Pancreas (tissue), 10 donors: ENCODE data around the gene CTNNAL1. TPM values are rescaled to one million over a fixed set of nuclear protein-coding genes. Genes with fewer than 3 reads are reported as not detected.
A peak's percentile ranks its signal among the peaks of the same experiment; 100 is the strongest.

ENCODE experiments used
- ATAC-seq, 4 donors: fragments of 200-7000 bp; cut with Tn5 transposase; one replicate each; pipeline versions ENCODE4 v1.8.0 to v1.9.1; 2020; ENCODE audit warnings: mild to moderate bottlenecking in 4 of 4, moderate library complexity in 4 of 4
- DNase-seq, 6 donors: peaks; one replicate each; pipeline ENCODE4 v3.0.0-alpha.2; 2020
- FAIRE-seq: peaks from 2 replicates; lab custom pipeline; 2012; peaks lifted over from hg19 to GRCh38; lab: Jason Lieb, UNC
- H3K27ac ChIP-seq, 4 donors: fragments of 200-600 bp; sonication (generic); 1 replicate in 3 of 4; 2 replicates in 1 of 4; pipeline versions ENCODE4 v1.5.0 to v1.8.0; 2020
- H3K27me3 ChIP-seq, 4 donors: fragments of 200-600 bp; one replicate each; pipeline ENCODE4 v1.8.0; 2021
- H3K36me3 ChIP-seq, 3 donors: fragments of 200-600 bp; sonication (generic) in 1 of 3; one replicate each; pipeline versions ENCODE4 v1.5.0 to v1.8.0; 2020 to 2021
- H3K4me1 ChIP-seq, 3 donors: fragments of 200-600 bp; one replicate each; pipeline ENCODE4 v1.8.0; 2021
- H3K4me3 ChIP-seq, 4 donors: fragments of 200-600 bp; sonication (generic) in 2 of 4; one replicate each; pipeline versions ENCODE4 v1.5.0 to v1.8.0; 2020 to 2021
- H3K9me3 ChIP-seq, 4 donors: fragments of 200-600 bp; one replicate each; pipeline ENCODE4 v1.8.0; 2021
- CTCF ChIP-seq, 4 donors: fragments of 200-600 bp; sonication (generic) in 3 of 4; IDR thresholded peaks; one replicate each; pipeline versions ENCODE4 v1.5.0 to v1.8.0; 2021; ENCODE audit warnings: antibody characterized with exemption in 4 of 4
- WGBS, 2 donors: extraction: QIAGEN DNeasy Blood & Tissue Kit; methylation state at CpG; one replicate each; pipeline ENCODE4 v1.1.7; 2013; 5-methylcytosine and 5-hydroxymethylcytosine counted together
- intact Hi-C, 3 donors: fragments of 100-400 bp; cut with DNase I; formaldehyde crosslinking; loops; one replicate each; pipeline versions ENCODE4 v1.11.1 to v1.14.2; 2022
- polyA plus RNA-seq, 2 donors: library from polyadenylated mRNA; stranded (reverse); fragments of 200-250 nt; gene quantifications; one replicate each; pipeline ENCODE4 v1.2.3, GENCODE V29; 2013
- total RNA-seq, 6 donors: library from RNA; stranded (reverse); fragmentation: NEBNext Ultra II Directional in 4 of 6; extraction: Animal tissue kit (Norgen Biotek cat#: 25700) in 4 of 6; gene quantifications; one replicate each; pipeline versions ENCODE4 v1.2.1 to v1.2.4, GENCODE V29; 2021 to 2023
- donor health status: healthy with polysubstance abuse.
- donor health status: DM: no; HTN: no; CAD: no; lungs with moderate emphysema.
- donor health status: DM: no; HTN: no; CAD: no.
- donor health status: control.
- donor health status: control.
- donor health status: Bipolar disorder and iron deficiency.
- donor health status: DM: yes; HTN: yes; CAD: no.
- donor health status: DM: no; HTN: no; CAD: no.
- donor health status: DM: no; HTN: no; CAD: no.
- donor health status: DM: yes; HTN: yes; CAD: no.

CTNNAL1 gene
- total and polyA plus RNA-seq, 8 donors = 8.8 to 29.7 (median 16.6) TPM

- Histone ChIP-seq H3K4me3 (no peak overlapping the region), H3K9me3 (no peaks in the 10 kb centered on the region), H3K4me1 (no peaks in the 10 kb centered on the region), H3K27me3 (no peaks in the 10 kb centered on the region), H3K27ac (no peak overlapping the region), H3K36me3 (peaks cover 0 to 31% (median 0%) of the 10 kb centered on the region in 3 donors)
- intact Hi-C loops = no loop called here
- no peak for FAIRE-seq
- 85 to 89% methylated on average over 6 of the region's 6 CpGs for WGBS, 2 donors
- TF ChIP-seq CTCF (IDR thresholded peaks at IDR 0.05) = no peak
- DNase-seq = no peak
- peak in 2 of 4 donors; percentile 34 to 45 for ATAC-seq
Observed at GRCh38 chr9:108919517-108919916, 93.8 kb downstream of the CTNNAL1 start.

DNA sequence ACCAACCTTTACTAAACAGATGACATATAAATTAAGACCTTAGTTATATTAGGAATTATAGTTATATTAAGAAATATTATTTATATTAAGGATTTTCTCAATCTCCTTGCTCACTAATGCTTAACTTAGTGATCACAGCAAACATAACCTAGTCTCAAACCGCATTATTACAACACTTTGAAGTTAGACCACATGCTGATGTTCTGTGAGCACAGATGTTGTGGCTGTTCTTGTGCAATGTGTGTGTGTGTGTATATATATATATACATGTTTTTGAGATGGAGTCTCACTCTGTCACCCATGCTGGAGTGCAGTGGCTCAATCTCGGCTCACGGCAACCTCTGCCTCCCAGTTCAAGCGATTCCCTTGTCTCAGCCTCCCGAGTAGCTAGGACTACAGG, 99.9 kb downstream of the CTNNAL1 start:
- Histone ChIP-seq H3K36me3 (peaks cover 0 to 20% (median 20%) of the 10 kb centered on the region in 3 donors), H3K9me3 (no peaks in the 10 kb centered on the region), H3K27me3 (no peaks in the 10 kb centered on the region), H3K4me1 (no peaks in the 10 kb centered on the region), H3K27ac (no peak overlapping the region), H3K4me3 (no peak overlapping the region)
- intact Hi-C loops = no loop called here
- WGBS, 2 donors = 93 to 94% methylated on average over 5 of the region's 5 CpGs
- FAIRE-seq (no peak), DNase-seq (no peak), ATAC-seq (no peak)
- TF ChIP-seq CTCF (IDR thresholded peaks at IDR 0.05) = no peak

DNA sequence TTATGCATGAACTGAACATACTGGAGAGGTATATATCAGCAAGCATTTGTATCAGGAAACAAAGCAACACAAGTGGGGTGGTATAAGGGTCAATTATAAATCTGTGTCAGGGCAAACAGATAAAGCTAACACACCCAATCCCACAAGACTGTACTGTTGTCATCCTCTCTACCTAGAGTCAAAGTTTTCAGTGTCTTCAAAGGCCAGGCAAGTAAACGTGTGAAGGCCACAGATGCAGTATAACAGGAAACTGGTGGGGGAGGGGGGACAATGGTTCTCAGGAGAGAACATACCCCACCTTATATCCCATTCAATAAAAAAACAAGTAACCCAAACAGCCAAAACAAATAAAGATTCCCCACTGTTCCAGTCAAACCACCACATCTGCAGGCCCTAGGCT, 101.5 kb downstream of the CTNNAL1 start:
- DNase-seq (no peak), FAIRE-seq (no peak), ATAC-seq (no peak)
- Histone ChIP-seq H3K27me3 (no peaks in the 10 kb centered on the region), H3K9me3 (no peaks in the 10 kb centered on the region), H3K27ac (no peak overlapping the region), H3K36me3 (peaks cover 0 to 32% (median 28%) of the 10 kb centered on the region in 3 donors), H3K4me1 (no peaks in the 10 kb centered on the region), H3K4me3 (no peak overlapping the region)
- intact Hi-C loops = no loop called here
- 42 to 45% methylated on average over 1 of the region's 1 CpG for WGBS, 2 donors
- TF ChIP-seq CTCF (IDR thresholded peaks at IDR 0.05) = no peak

- H3K4me1 ChIP-seq = no peaks in the 10 kb centered on the region
- H3K27ac ChIP-seq = no peak overlapping the region
- no peak overlapping the region for H3K4me3 ChIP-seq
- H3K36me3 ChIP-seq = peaks cover 0 to 34% (median 30%) of the 10 kb centered on the region in 3 donors
- 84 to 94% methylated on average over 2 of the region's 2 CpGs for WGBS, 2 donors
- FAIRE-seq (no peak), ATAC-seq (no peak), DNase-seq (no peak)
- H3K9me3 ChIP-seq = no peaks in the 10 kb centered on the region
- TF ChIP-seq CTCF (IDR thresholded peaks at IDR 0.05) = no peak
- no peaks in the 10 kb centered on the region for H3K27me3 ChIP-seq
- intact Hi-C loops = no loop called here
Observed at GRCh38 chr9:108910914-108911313, 102.4 kb downstream of the CTNNAL1 start.

DNA sequence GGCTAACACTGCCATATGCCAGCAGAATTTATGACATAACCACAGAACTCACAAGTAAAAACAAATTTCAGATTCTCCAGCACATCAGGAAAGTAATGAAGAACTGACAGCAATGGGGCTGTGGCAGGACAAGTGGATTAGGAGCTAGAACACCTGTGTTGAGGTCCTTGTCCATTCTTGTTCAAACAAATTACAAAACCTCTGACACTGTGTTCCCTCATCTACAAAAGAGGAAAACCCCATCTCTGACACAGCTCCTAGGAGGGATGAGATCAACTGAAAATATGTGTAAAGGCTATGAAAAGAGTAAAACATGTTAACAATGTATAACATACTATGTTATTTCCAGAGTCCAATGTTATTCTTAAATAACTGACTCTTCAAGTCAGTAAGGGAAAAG, 102.9 kb downstream of the CTNNAL1 start:
- no peak for ATAC-seq

More for the DNA sequence above, 102.9 kb downstream of the CTNNAL1 start:
- no peaks in the 10 kb centered on the region for H3K9me3 ChIP-seq
- intact Hi-C loops = no loop called here
- FAIRE-seq (no peak), DNase-seq (no peak)
- no peaks in the 10 kb centered on the region for H3K27me3 ChIP-seq
- H3K36me3 ChIP-seq = peaks cover 0 to 34% (median 26%) of the 10 kb centered on the region in 3 donors
- no peak for TF ChIP-seq CTCF (IDR thresholded peaks at IDR 0.05)
- H3K4me3 ChIP-seq = no peak overlapping the region
- no peaks in the 10 kb centered on the region for H3K4me1 ChIP-seq
- H3K27ac ChIP-seq = no peak overlapping the region
